ENCODE results near the gene CHMP4A. TPM values are rescaled to one million over a fixed set of nuclear protein-coding genes. Genes with fewer than 3 reads are reported as not detected.
A peak's percentile ranks its signal among the peaks of the same experiment; 100 is the strongest.

The CHMP4A gene
- total and polyA plus RNA-seq, 2 of the 13 experiments (the other 11 are each of a cell fraction or from before 2014, with no cell fraction given): 83.6 to 113 TPM

GRCh38 chr14:24231263-24232120, 18.2 kb upstream of the CHMP4A start (continued):
- TF ChIP-seq ZNF512B (CRISPR knock-in tag; IDR thresholded peaks at IDR 0.05; ENCODE audit: borderline replicate concordance) (peak; percentile 16; the same call in 1 of the 2 replicates), ZNF512 (CRISPR knock-in tag; IDR thresholded peaks at IDR 0.05) (no peak), ZNF543 (CRISPR knock-in tag; IDR thresholded peaks at IDR 0.05) (no peak), CSRNP1 (CRISPR knock-in tag; IDR thresholded peaks at IDR 0.05) (peak; percentile 69; the same call in 1 of the 2 replicates), GMEB1 (CRISPR knock-in tag; IDR thresholded peaks at IDR 0.05; ENCODE audit: borderline replicate concordance) (no peak), PITX1 (CRISPR knock-in tag; IDR thresholded peaks at IDR 0.05) (0 out of 2 replicates have a peak, but pooled peaks have one; percentile 55), ZNF761 (CRISPR knock-in tag; conservative IDR thresholded peaks at IDR 0.05) (no peak), ISX (CRISPR knock-in tag; conservative IDR thresholded peaks at IDR 0.05) (peak; percentile 30; the same call in 1 of the 2 replicates), SMAD9 (CRISPR knock-in tag; IDR thresholded peaks at IDR 0.05) (no peak), ZNF329 (CRISPR knock-in tag; IDR thresholded peaks at IDR 0.05; ENCODE audit: low read depth) (no peak), HOXA9 (CRISPR knock-in tag; IDR thresholded peaks at IDR 0.05; ENCODE audit: borderline replicate concordance) (no peak), ZNF10 (CRISPR knock-in tag; IDR thresholded peaks at IDR 0.05; ENCODE audit: borderline replicate concordance, low read depth) (0 out of 2 replicates have a peak, but pooled peaks have one; percentile 61), ZMYM2 (CRISPR knock-in tag; IDR thresholded peaks at IDR 0.05) (no peak), PCBP1 (IDR thresholded peaks at IDR 0.05; ENCODE audit: borderline replicate concordance, low read depth, low read length) (no peak), XRCC5 (optimal IDR thresholded peaks at IDR 0.05; ENCODE audit: low read length) (no peak), EED (CRISPR knock-in tag; IDR thresholded peaks at IDR 0.05) (no peak; the same call in 1 of the 2 replicates), GABPB1 (CRISPR knock-in tag; IDR thresholded peaks at IDR 0.05) (no peak), ZBTB42 (CRISPR knock-in tag; IDR thresholded peaks at IDR 0.05) (0 out of 2 replicates have a peak, but pooled peaks have one; percentile 22), ZNF766 (CRISPR knock-in tag; IDR thresholded peaks at IDR 0.05; ENCODE audit: borderline replicate concordance) (peak; percentile 82; the same call in 1 of the 2 replicates)

All from HepG2 (cell line).